Common myeloid progenitor, CD34-positive (primary cell): ENCODE results near the gene CLIP2.
A peak's percentile ranks its signal among the peaks of the same experiment; 100 is the strongest.
"Not testable (repeated sequence)": the region's sequence is repeated elsewhere in the genome, so short reads cannot be mapped to it uniquely, and the experiment has no call there.

Experiments used
- CTCF ChIA-PET: fragments of 350-600 bp; sonication (Branson Sonifier 250); formaldehyde crosslinking; loops from one replicate; lab custom pipeline; 2021; ENCODE audit warnings: antibody characterized with exemption; lab: Charles Lee
- POLR2A ChIA-PET: fragments of 350-600 bp; sonication (Branson Sonifier 250); formaldehyde crosslinking; loops from one replicate; lab custom pipeline; 2021; ENCODE audit warnings: antibody characterized with exemption; lab: Charles Lee
- DNase-seq, 3 donors: peaks; one replicate each; pipeline versions ENCODE4 v3.0.0 to v3.0.0-alpha.2; 2013
- H3K27ac ChIP-seq, 2 experiments: 1 replicate in 1 of 2; 2 replicates in 1 of 2; pipeline ENCODE4 v1.7.0; 2013; ENCODE audit warnings: inconsistent platforms in 2 of 2, low read length in 2 of 2, mild to moderate bottlenecking in 2 of 2, low read depth in 1 of 2, moderate library complexity in 1 of 2; ENCODE audit not compliant: severe bottlenecking in 2 of 2, insufficient read depth in 1 of 2, poor library complexity in 1 of 2
- H3K27me3 ChIP-seq, 5 experiments: replicated peaks in 2 of 5; 1 replicate in 3 of 5; 2 replicates in 2 of 5; pipeline versions ENCODE4 v1.6.1 to v1.7.0; 2013; ENCODE audit warnings: low read length in 4 of 5, mild to moderate bottlenecking in 2 of 5, moderate library complexity in 2 of 5, inconsistent platforms in 1 of 5; ENCODE audit not compliant: insufficient read depth in 5 of 5, control insufficient read depth in 4 of 5
- H3K36me3 ChIP-seq, 4 experiments: 1 replicate in 2 of 4; 2 replicates in 2 of 4; pipeline versions ENCODE4 v1.6.1 to v1.7.0; 2013; ENCODE audit warnings: low read length in 3 of 4, control low read depth in 1 of 4, mild to moderate bottlenecking in 1 of 4; ENCODE audit not compliant: control insufficient read depth in 4 of 4, insufficient read depth in 4 of 4
- H3K4me1 ChIP-seq, 4 experiments: 1 replicate in 3 of 4; 2 replicates in 1 of 4; pipeline versions ENCODE4 v1.6.1 to v1.7.1; 2013; ENCODE audit warnings: low read length in 3 of 4, mild to moderate bottlenecking in 3 of 4, control low read depth in 1 of 4, inconsistent platforms in 1 of 4, moderate library complexity in 1 of 4; ENCODE audit not compliant: control insufficient read depth in 4 of 4, insufficient read depth in 4 of 4; ENCODE audit errors: control extremely low read depth in 1 of 4
- H3K4me3 ChIP-seq, 7 experiments: 1 replicate in 4 of 7; 2 replicates in 3 of 7; pipeline versions ENCODE4 v1.5.1 to v1.7.0; 2013; ENCODE audit warnings: mild to moderate bottlenecking in 7 of 7, low read length in 6 of 7, moderate library complexity in 6 of 7, inconsistent platforms in 2 of 7, low read depth in 2 of 7, control low read depth in 1 of 7; ENCODE audit not compliant: insufficient read depth in 4 of 7, control insufficient read depth in 1 of 7; ENCODE audit errors: extremely low read depth in 1 of 7
- H3K9me3 ChIP-seq, 5 experiments: 1 replicate in 4 of 5; 2 replicates in 1 of 5; pipeline versions ENCODE4 v1.6.1 to v1.7.1; 2013; ENCODE audit warnings: low read length in 4 of 5, mild to moderate bottlenecking in 2 of 5, inconsistent platforms in 1 of 5, low read depth in 1 of 5, moderate library complexity in 1 of 5; ENCODE audit not compliant: control insufficient read depth in 4 of 5, insufficient read depth in 2 of 5; ENCODE audit errors: control extremely low read depth in 1 of 5
- whole genome bisulfite sequencing: methylation state at CpG from one replicate; pipeline ENCODE4 v1.1.5; 2013; ENCODE audit not compliant: insufficient coverage; 5-methylcytosine and 5-hydroxymethylcytosine counted together

The CLIP2 gene

GRCh38 chr7:74349621-74350020 lies 60.4 kb downstream of the CLIP2 start:
- Histone ChIP-seq H3K27me3 (no peaks in the 10 kb centered on the region), H3K4me3 (no peak overlapping the region), H3K9me3 (no peaks in the 10 kb centered on the region), H3K4me1 (no peaks in the 10 kb centered on the region), H3K27ac (no peak overlapping the region), H3K36me3 (peaks cover 5 to 29% (median 14%) of the 10 kb centered on the region in 4 experiments)
- no peak for DNase-seq
- ChIA-PET POLR2A (no interaction called here), CTCF (no interaction called here)
- 98% methylated on average over 8 of the region's 10 CpGs for WGBS

- ChIA-PET POLR2A (no interaction called here), CTCF (interaction anchor here (0.6 kb wide), 1 partner anchor 26 kb away, joined by 3 read pairs; no protein-coding TSS in a partner anchor)
- Histone ChIP-seq H3K27ac (no peak overlapping the region), H3K36me3 (peaks cover 10 to 36% (median 16%) of the 10 kb centered on the region in 4 experiments), H3K4me1 (peaks cover 0 to 2% (median 0%) of the 10 kb centered on the region in 4 experiments), H3K4me3 (no peak overlapping the region), H3K9me3 (peaks cover 0 to 4% (median 0%) of the 10 kb centered on the region in 5 experiments), H3K27me3 (no peaks in the 10 kb centered on the region)
- no peak for DNase-seq
- WGBS: 83% methylated on average over 1 of the region's 1 CpG
These were observed 61.5 kb downstream of the CLIP2 start for GRCh38 chr7:74350751-74351150.

GRCh38 chr7:74351836-74352235 lies 62.6 kb downstream of the CLIP2 start:
- Histone ChIP-seq H3K36me3 (peaks cover 17 to 42% (median 25%) of the 10 kb centered on the region in 4 experiments), H3K4me1 (peaks cover 0 to 2% (median 0%) of the 10 kb centered on the region in 4 experiments), H3K27me3 (no peaks in the 10 kb centered on the region), H3K4me3 (no peak overlapping the region), H3K27ac (no peak overlapping the region), H3K9me3 (peaks cover 0 to 10% (median 5%) of the 10 kb centered on the region in 5 experiments)
- POLR2A ChIA-PET: no interaction called here
- no peak for DNase-seq
- WGBS: 100% methylated on average over 2 of the region's 3 CpGs
- CTCF ChIA-PET: interaction anchor here (1.0 kb wide), 1 partner anchor 50 kb away, joined by 3 read pairs; no protein-coding TSS in a partner anchor

- POLR2A ChIA-PET: interaction anchor here (0.6 kb wide), 2 partner anchors 12 to 207 kb away, joined by 3 to 6 read pairs; no protein-coding TSS in a partner anchor
- CTCF ChIA-PET: not testable (repeated sequence)
These were observed 63.4 kb downstream of the CLIP2 start for GRCh38 chr7:74352551-74353138.

GRCh38 chr7:74354009-74354408 lies 64.8 kb downstream of the CLIP2 start:
- CTCF ChIA-PET: no interaction called here
- Histone ChIP-seq H3K27ac (no peak overlapping the region), H3K9me3 (peaks cover 0 to 10% (median 5%) of the 10 kb centered on the region in 5 experiments), H3K4me3 (no peak overlapping the region), H3K36me3 (peaks cover 17 to 49% (median 30%) of the 10 kb centered on the region in 4 experiments), H3K27me3 (no peaks in the 10 kb centered on the region), H3K4me1 (peaks cover 0 to 2% (median 0%) of the 10 kb centered on the region in 4 experiments)
- POLR2A ChIA-PET: no interaction called here
- WGBS: 100% methylated on average over 4 of the region's 6 CpGs
- no peak for DNase-seq

More at GRCh38 chr7:74352551-74353138, 63.4 kb downstream of the CLIP2 start:
- DNase-seq, H3K27me3 ChIP-seq, H3K4me1 ChIP-seq, H3K27ac ChIP-seq, H3K4me3 ChIP-seq: not testable (repeated sequence)
- H3K36me3 ChIP-seq: peaks cover 17 to 44% (median 30%) of the 10 kb centered on the region in 4 experiments
- peaks cover 0 to 10% (median 5%) of the 10 kb centered on the region in 5 experiments for H3K9me3 ChIP-seq
- 100% methylated on average over 1 of the region's 4 CpGs for WGBS

- Histone ChIP-seq H3K9me3 (peaks cover 0 to 10% (median 5%) of the 10 kb centered on the region in 5 experiments), H3K4me1 (peaks cover 0 to 2% (median 0%) of the 10 kb centered on the region in 4 experiments), H3K4me3 (no peak overlapping the region), H3K27ac (no peak overlapping the region), H3K27me3 (no peaks in the 10 kb centered on the region), H3K36me3 (peaks cover 21 to 53% (median 35%) of the 10 kb centered on the region in 4 experiments)
- peak in 1 of 3 donors; percentile 21 for DNase-seq
- 95% methylated on average over 4 of the region's 4 CpGs for WGBS
- CTCF ChIA-PET: no interaction called here
- POLR2A ChIA-PET: no interaction called here
These were observed 65.9 kb downstream of the CLIP2 start for GRCh38 chr7:74355091-74355490.
